ENCODE data around the gene MYRFL. TPM values are rescaled to one million over a fixed set of nuclear protein-coding genes. Genes with fewer than 3 reads are reported as not detected.
"Not testable (repeated sequence)": the region's sequence is repeated elsewhere in the genome, so short reads cannot be mapped to it uniquely, and the experiment has no call there.

The MYRFL gene
- total RNA-seq (ENCODE audit: unreplicated experiment): not detected
- long read RNA-seq: 0 reads

DNA sequence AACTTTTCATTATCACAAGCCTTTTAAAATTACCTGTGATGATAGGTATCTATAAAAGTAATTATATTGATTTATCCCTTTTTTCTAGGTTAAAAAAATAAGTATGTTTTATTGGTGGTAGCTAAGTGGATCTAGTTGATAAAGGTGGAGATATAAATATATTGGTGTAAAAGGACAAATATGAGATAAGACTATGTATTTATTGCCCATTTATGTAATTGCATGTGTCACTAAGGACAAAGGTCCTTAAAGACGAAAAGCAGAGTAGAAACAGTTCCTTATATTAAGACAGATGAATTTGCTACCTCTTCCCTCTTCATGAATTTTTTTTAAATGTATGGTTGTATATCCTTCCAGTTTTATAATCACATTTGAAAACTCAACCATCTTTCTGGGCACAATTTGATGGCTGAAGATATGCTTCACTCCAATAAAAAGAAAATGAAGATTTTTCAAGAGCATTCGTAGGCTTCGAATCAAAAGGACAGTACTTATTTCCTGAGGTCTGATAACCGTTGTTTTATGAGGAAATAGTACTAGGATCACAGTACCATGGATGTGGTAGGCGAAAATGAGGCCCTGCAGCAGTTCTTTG, at the start of gene MYRFL:
Gene MYRFL, plus strand, starts transcription at position 262 of the 595 bp plus-strand sequence. Its CDS starts 291 bp downstream, at position 553.
- no peaks in the 10 kb centered on the region for H3K4me1 Mint-ChIP-seq (ENCODE audit: low read depth, unreplicated experiment)
- no peak within 1 kb of the TSS for H3K27ac Mint-ChIP-seq (ENCODE audit: unreplicated experiment)
- no peak for DNase-seq
- H3K27me3 Mint-ChIP-seq (ENCODE audit: unreplicated experiment): no peaks in the 10 kb centered on the region
- H3K9me3 Mint-ChIP-seq (ENCODE audit: unreplicated experiment): no peaks in the 10 kb centered on the region
- no peak within 1 kb of the TSS for H3K4me3 Mint-ChIP-seq (ENCODE audit: unreplicated experiment)
- TF ChIP-seq, protein P1, sequence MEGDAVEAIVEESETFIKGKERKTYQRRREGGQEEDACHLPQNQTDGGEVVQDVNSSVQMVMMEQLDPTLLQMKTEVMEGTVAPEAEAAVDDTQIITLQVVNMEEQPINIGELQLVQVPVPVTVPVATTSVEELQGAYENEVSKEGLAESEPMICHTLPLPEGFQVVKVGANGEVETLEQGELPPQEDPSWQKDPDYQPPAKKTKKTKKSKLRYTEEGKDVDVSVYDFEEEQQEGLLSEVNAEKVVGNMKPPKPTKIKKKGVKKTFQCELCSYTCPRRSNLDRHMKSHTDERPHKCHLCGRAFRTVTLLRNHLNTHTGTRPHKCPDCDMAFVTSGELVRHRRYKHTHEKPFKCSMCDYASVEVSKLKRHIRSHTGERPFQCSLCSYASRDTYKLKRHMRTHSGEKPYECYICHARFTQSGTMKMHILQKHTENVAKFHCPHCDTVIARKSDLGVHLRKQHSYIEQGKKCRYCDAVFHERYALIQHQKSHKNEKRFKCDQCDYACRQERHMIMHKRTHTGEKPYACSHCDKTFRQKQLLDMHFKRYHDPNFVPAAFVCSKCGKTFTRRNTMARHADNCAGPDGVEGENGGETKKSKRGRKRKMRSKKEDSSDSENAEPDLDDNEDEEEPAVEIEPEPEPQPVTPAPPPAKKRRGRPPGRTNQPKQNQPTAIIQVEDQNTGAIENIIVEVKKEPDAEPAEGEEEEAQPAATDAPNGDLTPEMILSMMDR (IDR thresholded peaks at IDR 0.05; ENCODE audit: partially characterized antibody, unreplicated experiment): no peak
- H3K36me3 Mint-ChIP-seq (ENCODE audit: unreplicated experiment): no peaks in the 10 kb centered on the region

DNA sequence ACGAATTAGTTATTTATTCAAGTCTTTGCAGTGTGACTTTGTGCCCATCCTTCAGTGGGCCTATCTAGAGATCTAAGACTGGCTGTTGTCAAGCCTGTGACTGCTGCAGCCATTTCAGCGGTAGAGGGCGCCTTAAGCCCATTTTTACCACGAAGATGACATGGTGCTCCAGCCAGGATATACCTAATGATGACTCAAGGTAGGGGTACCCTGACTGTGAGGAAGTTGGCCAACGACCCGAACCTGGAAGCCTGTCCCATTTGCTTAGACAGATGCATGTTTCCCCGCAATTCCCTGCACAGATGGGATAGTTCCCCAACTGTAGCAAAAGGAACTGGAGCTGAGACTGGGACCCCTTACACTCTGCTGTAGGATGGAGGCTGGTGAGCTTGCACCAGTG, 45.1 kb upstream of the MYRFL start:
- H3K27me3 Mint-ChIP-seq (ENCODE audit: unreplicated experiment): no peaks in the 10 kb centered on the region
- TF ChIP-seq, protein P1 (IDR thresholded peaks at IDR 0.05; ENCODE audit: partially characterized antibody, unreplicated experiment): peak; percentile 39
- no peak overlapping the region for H3K27ac Mint-ChIP-seq (ENCODE audit: unreplicated experiment)
- H3K36me3 Mint-ChIP-seq (ENCODE audit: unreplicated experiment): peaks cover 6% of the 10 kb centered on the region
- peak; percentile 69 for DNase-seq
- H3K9me3 Mint-ChIP-seq (ENCODE audit: unreplicated experiment): no peaks in the 10 kb centered on the region
- no peak overlapping the region for H3K4me3 Mint-ChIP-seq (ENCODE audit: unreplicated experiment)
- H3K4me1 Mint-ChIP-seq (ENCODE audit: low read depth, unreplicated experiment): no peaks in the 10 kb centered on the region

DNA sequence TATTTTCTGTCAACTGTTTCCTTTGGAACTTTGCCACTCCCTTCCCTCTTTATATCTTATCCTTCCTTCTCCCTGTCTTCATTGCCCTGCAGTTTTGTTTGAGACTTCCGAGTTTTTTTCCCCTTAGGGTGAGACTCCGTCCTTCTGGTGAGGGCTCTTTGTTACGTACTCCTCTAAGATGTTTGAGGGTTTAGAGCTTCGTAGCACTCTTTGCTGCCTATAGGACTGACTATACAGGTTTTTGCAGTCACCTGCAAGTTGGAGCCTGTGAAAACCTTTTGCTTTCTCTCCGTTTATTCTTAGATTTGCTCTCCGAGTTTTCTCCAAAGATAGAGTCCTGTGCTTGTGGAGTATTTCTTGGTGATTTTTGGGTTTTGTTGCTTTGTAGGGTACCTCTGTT, 41.7 kb upstream of the MYRFL start:
- Mint-ChIP-seq H3K36me3 (ENCODE audit: unreplicated experiment) (peaks cover 6% of the 10 kb centered on the region), H3K27me3 (ENCODE audit: unreplicated experiment) (no peaks in the 10 kb centered on the region), H3K4me1 (ENCODE audit: low read depth, unreplicated experiment) (no peaks in the 10 kb centered on the region), H3K27ac (ENCODE audit: unreplicated experiment) (no peak overlapping the region), H3K9me3 (ENCODE audit: unreplicated experiment) (no peaks in the 10 kb centered on the region), H3K4me3 (ENCODE audit: unreplicated experiment) (no peak overlapping the region)
- DNase-seq: no peak
- TF ChIP-seq, protein P1 (IDR thresholded peaks at IDR 0.05; ENCODE audit: partially characterized antibody, unreplicated experiment): no peak

DNA sequence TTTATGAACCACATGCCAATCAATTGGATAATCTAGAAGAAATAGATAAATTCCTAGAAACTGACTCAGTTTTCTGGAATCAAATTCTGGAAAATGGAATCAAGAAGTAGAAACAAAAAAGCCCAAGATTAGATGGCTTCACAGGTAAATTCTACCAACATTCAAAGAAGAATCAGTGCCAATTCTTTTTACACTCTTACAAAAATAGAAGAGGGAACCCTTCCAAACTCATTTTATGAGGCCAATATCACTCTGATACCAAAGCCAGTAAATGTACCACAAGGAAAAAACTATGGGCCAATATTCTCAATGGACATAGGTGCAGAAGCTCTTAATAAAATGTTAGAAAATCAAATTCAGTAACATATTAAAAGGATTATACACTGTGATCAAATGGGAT, 35.7 kb upstream of the MYRFL start:
- Mint-ChIP-seq H3K9me3 (ENCODE audit: unreplicated experiment) (no peaks in the 10 kb centered on the region), H3K36me3 (ENCODE audit: unreplicated experiment) (peaks cover 16% of the 10 kb centered on the region)

DNA sequence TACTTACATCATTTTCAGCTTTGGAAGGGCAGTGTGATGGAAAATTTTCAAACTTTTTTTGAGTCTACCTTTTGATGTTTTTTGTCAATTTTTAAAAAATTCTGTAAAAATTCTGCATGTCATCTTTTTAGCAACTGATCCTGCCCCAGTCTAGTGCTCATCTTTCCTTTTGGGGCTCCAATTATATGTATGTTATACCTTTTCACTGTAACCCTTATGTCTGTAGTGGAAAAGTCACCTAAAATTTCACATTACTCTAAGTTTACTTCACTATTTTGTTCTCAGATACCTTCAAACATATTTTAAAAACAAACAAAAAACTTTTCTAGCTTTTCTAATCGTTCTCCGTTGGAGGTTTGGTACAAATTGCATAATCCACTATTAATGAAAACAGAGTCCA, 32.5 kb upstream of the MYRFL start:
- Mint-ChIP-seq H3K4me3 (ENCODE audit: unreplicated experiment) (no peak overlapping the region), H3K27me3 (ENCODE audit: unreplicated experiment) (peaks cover 2% of the 10 kb centered on the region), H3K27ac (ENCODE audit: unreplicated experiment) (no peak overlapping the region), H3K4me1 (ENCODE audit: low read depth, unreplicated experiment) (no peaks in the 10 kb centered on the region), H3K36me3 (ENCODE audit: unreplicated experiment) (peaks cover 16% of the 10 kb centered on the region), H3K9me3 (ENCODE audit: unreplicated experiment) (no peaks in the 10 kb centered on the region)
- TF ChIP-seq, protein P1 (IDR thresholded peaks at IDR 0.05; ENCODE audit: partially characterized antibody, unreplicated experiment): no peak
- DNase-seq: no peak

More for the DNA sequence above, 35.7 kb upstream of the MYRFL start:
- TF ChIP-seq, protein P1 (IDR thresholded peaks at IDR 0.05; ENCODE audit: partially characterized antibody, unreplicated experiment): no peak
- Mint-ChIP-seq H3K27me3 (ENCODE audit: unreplicated experiment) (peaks cover 2% of the 10 kb centered on the region), H3K27ac (ENCODE audit: unreplicated experiment) (no peak overlapping the region), H3K4me1 (ENCODE audit: low read depth, unreplicated experiment) (no peaks in the 10 kb centered on the region), H3K4me3 (ENCODE audit: unreplicated experiment) (no peak overlapping the region)
- no peak for DNase-seq

DNA sequence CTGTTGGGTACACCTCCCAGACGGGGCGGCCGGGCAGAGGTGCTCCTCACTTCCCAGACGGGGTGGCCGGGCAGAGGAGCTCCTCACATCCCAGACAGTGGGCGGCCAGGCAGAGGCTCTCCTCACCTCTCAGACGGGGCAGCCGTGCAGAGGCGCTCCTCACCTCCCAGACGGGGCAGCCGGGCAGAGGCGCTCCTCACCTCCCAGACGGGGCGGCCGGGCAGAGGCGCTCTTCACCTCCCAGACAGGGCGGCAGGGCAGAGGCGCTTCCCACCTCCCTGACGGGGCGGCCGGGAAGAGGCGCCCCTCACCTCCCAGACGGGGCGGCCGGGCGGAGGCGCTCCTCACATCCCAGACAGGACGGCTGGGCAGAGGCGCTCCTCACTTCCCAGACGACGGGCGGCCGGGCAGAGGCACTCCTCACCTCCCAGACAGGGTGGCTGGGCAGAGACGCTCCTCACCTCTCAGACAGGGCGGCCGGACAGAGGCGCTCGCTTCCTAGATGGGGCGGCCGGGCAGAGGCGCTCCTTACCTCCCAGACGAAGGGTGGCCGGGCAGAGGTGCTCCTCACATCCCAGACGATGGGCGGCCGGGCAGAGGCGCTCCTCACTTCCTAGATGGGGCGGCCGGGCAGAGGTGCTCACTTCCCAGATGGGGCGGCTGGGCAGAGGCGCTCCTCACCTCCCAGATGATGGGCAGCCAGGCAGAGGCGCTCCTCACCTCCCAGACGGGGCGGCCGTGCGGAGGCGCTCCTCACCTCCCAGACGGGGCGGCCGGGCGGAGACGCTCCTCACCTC, 17.7 kb upstream of the MYRFL start:
- peaks cover 33% of the 10 kb centered on the region for H3K36me3 Mint-ChIP-seq (ENCODE audit: unreplicated experiment)

More for the DNA sequence above, 17.7 kb upstream of the MYRFL start:
- H3K4me3 Mint-ChIP-seq (ENCODE audit: unreplicated experiment); H3K4me1 Mint-ChIP-seq (ENCODE audit: low read depth, unreplicated experiment); H3K27me3 Mint-ChIP-seq (ENCODE audit: unreplicated experiment); H3K27ac Mint-ChIP-seq (ENCODE audit: unreplicated experiment); DNase-seq: not testable (repeated sequence)
- peaks cover 21% of the 10 kb centered on the region for H3K9me3 Mint-ChIP-seq (ENCODE audit: unreplicated experiment)
